GM06990 (cell line): ENCODE measurements around the gene BAIAP2L1.
A peak's percentile ranks its signal among the peaks of the same experiment; 100 is the strongest.

Experiments used
- DNase-seq: peaks from one replicate; pipeline ENCODE4 v3.0.0-alpha.2; 2011; ENCODE audit not compliant: insufficient read length; ENCODE audit errors: extremely low read depth
- H3K27me3 ChIP-seq: replicated peaks from 2 replicates; pipeline ENCODE4 v1.6.0; 2011; ENCODE audit warnings: low read length; ENCODE audit not compliant: control insufficient read depth, insufficient read depth
- H3K36me3 ChIP-seq: 2 replicates; pipeline ENCODE4 v1.5.1; 2011; ENCODE audit warnings: low read length; ENCODE audit not compliant: control insufficient read depth, insufficient read depth
- H3K4me3 ChIP-seq: replicated peaks from 2 replicates; pipeline ENCODE4 v1.5.1; 2011; ENCODE audit warnings: low read depth, mild to moderate bottlenecking, control low read depth, low read length
- TF ChIP-seq, protein P1 (sequence below): IDR thresholded peaks from 2 replicates; pipeline ENCODE4 v1.5.1; 2011; ENCODE audit warnings: low read length, control low read depth, mild to moderate bottlenecking, inconsistent platforms; ENCODE audit not compliant: insufficient read depth, poor library complexity, severe bottlenecking

The BAIAP2L1 gene

DNA sequence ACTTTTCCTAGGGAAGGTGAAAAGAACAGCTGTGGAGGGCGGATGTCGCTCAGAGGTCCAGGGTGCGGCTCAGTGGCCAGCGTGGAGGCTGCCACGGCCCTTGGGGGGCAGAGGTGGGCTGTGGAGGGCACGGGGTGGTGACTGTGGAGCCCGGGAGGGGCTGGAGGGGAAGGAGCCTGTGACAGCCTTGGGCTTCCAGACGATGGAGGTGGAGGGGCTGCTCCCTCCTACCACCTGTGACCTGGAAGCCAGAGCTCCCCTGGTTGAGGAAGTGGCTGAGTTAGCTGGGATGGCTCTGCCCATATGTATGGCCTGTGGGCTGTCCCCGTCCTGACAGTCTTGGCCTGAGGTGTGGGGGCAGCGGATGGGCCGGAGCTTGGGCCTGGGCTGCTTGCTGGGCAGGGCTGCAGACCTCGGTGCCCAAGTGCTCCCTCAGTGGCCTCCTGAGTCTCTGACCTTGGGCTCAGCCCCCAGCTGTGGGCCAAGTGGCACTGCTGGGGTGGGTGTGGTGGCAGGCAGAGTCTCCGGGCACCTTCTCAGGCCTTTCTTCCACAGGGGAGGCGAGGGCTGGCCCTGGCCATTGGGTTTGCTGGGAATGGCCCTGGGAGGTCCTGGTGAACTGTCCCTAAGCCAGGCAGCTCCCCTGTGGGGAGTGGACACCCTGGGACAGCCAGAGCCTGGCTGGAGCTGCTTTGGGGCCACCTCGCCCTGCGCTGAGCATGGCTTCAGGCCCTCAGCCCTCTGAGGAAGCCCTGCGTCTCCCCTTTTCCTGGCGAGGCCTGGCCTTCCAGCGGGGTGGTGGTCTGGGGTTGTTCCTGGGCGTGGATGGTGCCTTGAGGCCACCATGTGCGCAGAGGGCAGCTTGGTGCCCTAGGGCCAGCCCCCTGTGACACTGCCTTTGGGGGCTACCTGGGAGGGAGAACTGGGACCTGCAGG is 115.5 kb downstream of the BAIAP2L1 start:
- no peak for DNase-seq
- peaks cover 1% of the 10 kb centered on the region for H3K36me3 ChIP-seq
- H3K4me3 ChIP-seq: no peak overlapping the region
- TF ChIP-seq, protein P1, sequence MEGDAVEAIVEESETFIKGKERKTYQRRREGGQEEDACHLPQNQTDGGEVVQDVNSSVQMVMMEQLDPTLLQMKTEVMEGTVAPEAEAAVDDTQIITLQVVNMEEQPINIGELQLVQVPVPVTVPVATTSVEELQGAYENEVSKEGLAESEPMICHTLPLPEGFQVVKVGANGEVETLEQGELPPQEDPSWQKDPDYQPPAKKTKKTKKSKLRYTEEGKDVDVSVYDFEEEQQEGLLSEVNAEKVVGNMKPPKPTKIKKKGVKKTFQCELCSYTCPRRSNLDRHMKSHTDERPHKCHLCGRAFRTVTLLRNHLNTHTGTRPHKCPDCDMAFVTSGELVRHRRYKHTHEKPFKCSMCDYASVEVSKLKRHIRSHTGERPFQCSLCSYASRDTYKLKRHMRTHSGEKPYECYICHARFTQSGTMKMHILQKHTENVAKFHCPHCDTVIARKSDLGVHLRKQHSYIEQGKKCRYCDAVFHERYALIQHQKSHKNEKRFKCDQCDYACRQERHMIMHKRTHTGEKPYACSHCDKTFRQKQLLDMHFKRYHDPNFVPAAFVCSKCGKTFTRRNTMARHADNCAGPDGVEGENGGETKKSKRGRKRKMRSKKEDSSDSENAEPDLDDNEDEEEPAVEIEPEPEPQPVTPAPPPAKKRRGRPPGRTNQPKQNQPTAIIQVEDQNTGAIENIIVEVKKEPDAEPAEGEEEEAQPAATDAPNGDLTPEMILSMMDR: no peak
- H3K27me3 ChIP-seq: no peaks in the 10 kb centered on the region

DNA sequence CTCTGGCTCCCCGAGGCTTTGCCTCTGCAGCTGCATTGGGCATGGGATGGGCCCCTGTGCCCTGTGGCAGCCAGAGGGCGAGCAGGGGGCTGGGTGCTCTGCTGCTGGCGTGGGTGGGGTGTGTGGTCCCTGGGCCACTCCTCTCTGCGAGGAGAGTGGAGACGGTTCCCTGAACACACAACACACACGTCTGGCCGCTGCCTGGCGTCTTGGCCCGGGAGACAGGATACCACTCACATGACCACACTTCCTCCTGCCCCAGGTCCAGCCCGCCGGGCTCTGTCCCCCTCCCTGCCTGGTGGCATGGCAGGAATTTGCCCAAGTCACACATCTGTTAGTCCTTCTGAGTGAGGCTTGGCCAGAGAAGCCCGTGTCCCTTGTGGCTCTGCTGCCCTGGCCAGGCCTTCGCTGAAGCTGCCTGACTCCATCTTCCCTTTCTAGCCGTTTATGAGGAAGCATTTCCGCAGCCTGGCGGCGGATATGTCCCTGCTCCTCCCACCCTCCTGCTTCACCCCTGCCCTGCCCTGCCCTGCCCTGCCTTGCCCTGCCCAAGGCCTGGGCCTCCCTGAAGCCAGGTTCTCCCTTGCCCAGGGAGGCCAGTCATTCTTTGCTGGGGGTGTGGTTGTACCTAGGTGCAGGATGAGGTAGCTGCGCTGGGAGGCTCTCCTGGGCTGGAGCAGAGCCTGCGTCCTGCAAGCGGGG is 116.4 kb downstream of the BAIAP2L1 start:
- no peak overlapping the region for H3K4me3 ChIP-seq
- DNase-seq: no peak
- TF ChIP-seq, protein P1: no peak
- peaks cover 1% of the 10 kb centered on the region for H3K36me3 ChIP-seq
- H3K27me3 ChIP-seq: no peaks in the 10 kb centered on the region

DNA sequence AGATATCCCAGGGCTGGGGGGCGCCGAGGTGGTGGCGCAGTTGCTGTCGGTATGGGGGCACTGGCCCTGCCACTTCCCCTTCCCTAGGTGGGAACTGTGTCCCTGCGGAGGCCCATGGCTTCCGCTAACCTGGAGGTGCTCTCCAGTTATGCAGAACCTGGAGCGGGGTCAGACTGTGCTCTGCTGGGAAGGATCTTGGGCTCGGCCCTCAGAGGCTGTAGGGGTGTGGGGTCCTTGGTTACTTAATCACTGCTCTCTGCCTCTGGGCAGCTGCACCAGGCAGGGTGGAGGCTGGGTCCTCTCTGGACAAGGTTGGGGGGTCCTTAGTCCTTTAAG is 117.0 kb downstream of the BAIAP2L1 start:
- Histone ChIP-seq H3K36me3 (peaks cover 1% of the 10 kb centered on the region), H3K27me3 (no peaks in the 10 kb centered on the region), H3K4me3 (no peak overlapping the region)
- no peak for DNase-seq
- TF ChIP-seq, protein P1: no peak

DNA sequence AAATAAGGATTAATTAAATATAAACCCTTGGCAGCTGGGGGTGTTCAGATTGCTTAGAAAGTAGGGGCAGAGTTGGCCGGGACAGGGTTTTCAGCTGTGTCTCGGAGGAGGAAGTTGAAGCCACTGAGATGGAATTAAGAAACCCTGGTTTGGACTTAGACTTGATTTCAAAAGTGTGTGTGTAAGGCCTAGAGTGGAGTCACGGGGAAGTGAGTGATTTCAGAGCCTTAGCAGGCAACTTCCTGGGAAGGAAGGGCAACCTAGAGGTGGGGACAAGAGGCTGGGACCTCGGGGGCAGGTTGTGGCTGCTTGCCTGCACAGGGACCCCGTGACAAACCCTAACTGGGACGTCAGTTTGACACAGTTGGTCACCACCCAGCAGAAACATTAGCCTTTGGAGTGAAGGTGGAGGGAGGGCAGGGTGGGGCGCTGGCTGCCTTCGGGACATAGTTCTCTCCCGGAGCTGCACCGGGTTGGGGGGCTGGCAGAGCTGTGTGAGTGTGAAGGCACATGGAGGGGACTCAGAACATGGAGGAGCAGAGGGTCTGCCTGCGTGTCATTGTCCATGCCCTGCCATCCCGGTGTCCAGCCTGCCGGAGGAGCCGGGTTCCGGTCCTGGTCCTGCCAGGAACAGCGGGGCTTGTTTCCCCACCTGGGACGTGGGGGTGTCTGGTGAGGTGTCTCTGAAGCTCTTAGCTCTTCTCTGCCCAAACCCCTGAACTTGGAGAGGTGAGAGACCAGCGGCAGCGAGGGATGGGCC is 117.6 kb downstream of the BAIAP2L1 start:
- H3K36me3 ChIP-seq: peaks cover 1% of the 10 kb centered on the region
- DNase-seq: no peak
- no peak overlapping the region for H3K4me3 ChIP-seq
- no peaks in the 10 kb centered on the region for H3K27me3 ChIP-seq
- TF ChIP-seq, protein P1: no peak

DNA sequence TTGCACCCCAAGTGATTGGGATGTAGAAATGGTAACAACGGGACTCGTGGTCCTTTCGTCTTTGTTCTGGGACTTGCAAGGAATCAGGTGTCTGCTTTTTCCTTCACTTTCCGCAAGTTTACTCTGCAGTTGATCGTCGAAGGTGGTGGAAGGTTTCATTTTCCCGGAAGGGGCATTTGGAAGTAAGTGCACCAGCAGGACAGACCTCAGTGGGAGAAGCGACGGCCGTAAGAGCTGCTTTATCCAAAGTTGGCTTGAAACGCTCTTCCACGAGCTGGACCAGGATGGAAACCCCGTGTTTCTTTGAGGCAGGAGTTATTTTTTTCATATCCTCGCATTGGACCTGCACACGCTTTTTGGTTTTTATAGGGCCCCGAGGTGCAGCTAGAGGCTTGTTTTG is 118.2 kb downstream of the BAIAP2L1 start:
- Histone ChIP-seq H3K36me3 (peaks cover 1% of the 10 kb centered on the region), H3K27me3 (no peaks in the 10 kb centered on the region), H3K4me3 (peak overlapping the region; percentile 74)
- DNase-seq: no peak
- TF ChIP-seq, protein P1: no peak
